ENCODE measurements around the gene EDN3. TPM values are rescaled to one million over a fixed set of nuclear protein-coding genes. Genes with fewer than 3 reads are reported as not detected.

Gene EDN3
- total and polyA plus RNA-seq, 2 donors (not counting 3 experiments of a cell fraction or from before 2014, with no cell fraction given) = not detected

DNA sequence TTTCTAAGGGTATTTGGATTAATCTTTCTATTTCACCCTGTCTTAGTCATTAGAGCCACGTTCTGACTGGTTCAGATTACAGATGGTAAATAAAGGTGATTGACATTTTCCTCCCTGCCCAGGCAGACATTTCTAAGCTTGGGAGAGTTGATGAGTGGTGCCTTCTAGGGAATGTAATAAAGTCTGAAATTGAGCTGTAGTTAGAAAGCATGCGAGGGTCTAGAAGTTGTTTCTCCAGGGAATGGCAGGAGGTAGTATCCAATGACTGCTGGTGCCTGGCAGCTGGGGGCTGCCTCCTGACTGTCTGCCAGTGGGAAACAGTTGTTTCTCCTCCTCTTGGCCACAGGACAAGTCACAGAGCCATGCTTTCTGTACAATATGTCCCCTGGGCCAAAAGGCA, 14.6 kb downstream of the EDN3 start:
- Histone ChIP-seq H3K4me1 (ENCODE audit: control insufficient read depth, extremely low read depth, insufficient read depth, low read length) (no peaks in the 10 kb centered on the region), H3K9ac (replicated peaks; ENCODE audit: extremely low read depth, insufficient read depth, low read length) (no peak overlapping the region), H3K9me3 (replicated peaks; ENCODE audit: control insufficient read depth, insufficient read depth, low read length) (no peaks in the 10 kb centered on the region), H3K27ac (ENCODE audit: insufficient read depth, low read depth, low read length) (no peak overlapping the region), H4K20me1 (replicated peaks; ENCODE audit: control insufficient read depth, extremely low read depth, insufficient read depth, low read length) (no peaks in the 10 kb centered on the region), H3K36me3 (ENCODE audit: control insufficient read depth in 2 of 2, extremely low read depth in 1 of 2, insufficient read depth in 2 of 2, low read length in 2 of 2) (no peaks in the 10 kb centered on the region), H3K4me2 (ENCODE audit: insufficient read depth, low read length) (no peak overlapping the region), H3K9me1 (replicated peaks; ENCODE audit: control insufficient read depth, extremely low read depth, insufficient read depth, low read length) (no peaks in the 10 kb centered on the region), H3K79me2 (ENCODE audit: control insufficient read depth, insufficient read depth, low read length) (no peaks in the 10 kb centered on the region), H3K4me3 (replicated peaks in 1 of 3; ENCODE audit: insufficient read depth in 1 of 3, low read depth in 1 of 3, low read length in 3 of 3) (no peak overlapping the region), H3K27me3 (ENCODE audit: control insufficient read depth in 2 of 2, insufficient read depth in 2 of 2, low read length in 2 of 2) (no peaks in the 10 kb centered on the region), H2AFZ (ENCODE audit: low read depth, low read length) (no peak overlapping the region)
- no peak for TF ChIP-seq EZH2 (IDR thresholded peaks at IDR 0.05; ENCODE audit: borderline replicate concordance, low read depth, low read length, severe bottlenecking)
- no peak for TF ChIP-seq MYC (IDR thresholded peaks at IDR 0.05; ENCODE audit: low read depth, low read length)
- TF ChIP-seq, protein P1, sequence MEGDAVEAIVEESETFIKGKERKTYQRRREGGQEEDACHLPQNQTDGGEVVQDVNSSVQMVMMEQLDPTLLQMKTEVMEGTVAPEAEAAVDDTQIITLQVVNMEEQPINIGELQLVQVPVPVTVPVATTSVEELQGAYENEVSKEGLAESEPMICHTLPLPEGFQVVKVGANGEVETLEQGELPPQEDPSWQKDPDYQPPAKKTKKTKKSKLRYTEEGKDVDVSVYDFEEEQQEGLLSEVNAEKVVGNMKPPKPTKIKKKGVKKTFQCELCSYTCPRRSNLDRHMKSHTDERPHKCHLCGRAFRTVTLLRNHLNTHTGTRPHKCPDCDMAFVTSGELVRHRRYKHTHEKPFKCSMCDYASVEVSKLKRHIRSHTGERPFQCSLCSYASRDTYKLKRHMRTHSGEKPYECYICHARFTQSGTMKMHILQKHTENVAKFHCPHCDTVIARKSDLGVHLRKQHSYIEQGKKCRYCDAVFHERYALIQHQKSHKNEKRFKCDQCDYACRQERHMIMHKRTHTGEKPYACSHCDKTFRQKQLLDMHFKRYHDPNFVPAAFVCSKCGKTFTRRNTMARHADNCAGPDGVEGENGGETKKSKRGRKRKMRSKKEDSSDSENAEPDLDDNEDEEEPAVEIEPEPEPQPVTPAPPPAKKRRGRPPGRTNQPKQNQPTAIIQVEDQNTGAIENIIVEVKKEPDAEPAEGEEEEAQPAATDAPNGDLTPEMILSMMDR (IDR thresholded peaks at IDR 0.05; ENCODE audit: extremely low read depth in 1 of 2, insufficient read depth in 1 of 2, low read depth in 1 of 2, low read length in 2 of 2) = no peak
- CTCF ChIA-PET = no interaction called here
- dilution Hi-C loops (cut with MboI; ENCODE audit: extremely low pct_ligation_motif_present, low sequenced_read_pairs) = no loop called here
- intact Hi-C loops (cut with micrococcal nuclease) = no loop called here
- no peak for DNase-seq (ENCODE audit: low read depth, low spot score)
- FAIRE-seq = no peak
- POLR2A ChIA-PET = no interaction called here
- no TSS peak for BruUV-seq (replicated peaks)

DNA sequence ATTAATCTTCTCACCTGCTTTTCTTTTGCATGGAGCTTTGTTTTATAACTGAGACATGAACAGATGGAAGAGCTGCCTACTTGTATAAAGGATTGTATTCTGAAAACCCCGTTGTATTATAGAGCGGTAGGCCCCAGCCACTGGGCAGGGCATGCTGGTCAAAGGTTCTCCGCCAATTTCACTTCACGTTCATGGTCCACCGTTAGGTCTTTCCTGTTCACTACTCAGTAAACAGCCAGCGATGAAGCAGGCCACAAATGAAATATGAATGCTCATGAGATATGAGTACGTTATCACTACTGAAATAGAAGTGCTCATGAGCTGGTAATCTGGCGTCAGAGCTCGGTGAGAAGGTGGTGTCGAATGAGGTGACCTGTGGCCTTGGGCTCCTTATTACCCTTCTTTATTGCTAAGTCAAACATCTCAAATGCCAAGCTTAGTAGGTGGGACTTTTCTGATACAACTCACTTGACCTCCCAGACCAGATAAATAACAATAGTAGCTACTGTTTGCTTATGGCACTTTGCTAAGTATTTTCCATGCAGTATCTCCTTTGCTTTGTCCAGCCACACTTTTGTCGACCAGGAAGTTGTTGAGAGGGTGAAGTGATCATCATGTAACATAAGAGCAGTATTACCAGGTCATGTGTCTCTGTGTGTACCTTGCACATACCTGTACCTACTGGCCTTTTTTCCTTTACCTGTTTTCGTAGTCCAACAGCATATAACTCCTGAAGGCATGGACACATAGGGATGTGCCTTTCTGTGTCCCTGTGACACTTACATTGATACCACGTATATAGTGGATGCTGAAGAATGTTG, 16.7 kb downstream of the EDN3 start:
- dilution Hi-C loops (cut with MboI; ENCODE audit: extremely low pct_ligation_motif_present, low sequenced_read_pairs) (no loop called here), intact Hi-C loops (cut with micrococcal nuclease) (no loop called here)
- H3K4me2 ChIP-seq (ENCODE audit: insufficient read depth, low read length) = no peak overlapping the region
- no peaks in the 10 kb centered on the region for H3K36me3 ChIP-seq (ENCODE audit: control insufficient read depth in 2 of 2, extremely low read depth in 1 of 2, insufficient read depth in 2 of 2, low read length in 2 of 2)
- H3K9ac ChIP-seq (replicated peaks; ENCODE audit: extremely low read depth, insufficient read depth, low read length) = no peak overlapping the region
- H3K27me3 ChIP-seq (ENCODE audit: control insufficient read depth in 2 of 2, insufficient read depth in 2 of 2, low read length in 2 of 2) = no peaks in the 10 kb centered on the region
- DNase-seq (ENCODE audit: low read depth, low spot score) (no peak), FAIRE-seq (no peak)
- no peak overlapping the region for H3K4me3 ChIP-seq (replicated peaks in 1 of 3; ENCODE audit: insufficient read depth in 1 of 3, low read depth in 1 of 3, low read length in 3 of 3)
- H4K20me1 ChIP-seq (replicated peaks; ENCODE audit: control insufficient read depth, extremely low read depth, insufficient read depth, low read length) = no peaks in the 10 kb centered on the region
- TF ChIP-seq POLR2A (IDR thresholded peaks at IDR 0.05; ENCODE audit: low read depth, low read length) = no peak
- TF ChIP-seq EZH2 (IDR thresholded peaks at IDR 0.05; ENCODE audit: borderline replicate concordance, low read depth, low read length, severe bottlenecking) = no peak
- TF ChIP-seq, protein P2, sequence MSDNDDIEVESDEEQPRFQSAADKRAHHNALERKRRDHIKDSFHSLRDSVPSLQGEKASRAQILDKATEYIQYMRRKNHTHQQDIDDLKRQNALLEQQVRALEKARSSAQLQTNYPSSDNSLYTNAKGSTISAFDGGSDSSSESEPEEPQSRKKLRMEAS (IDR thresholded peaks at IDR 0.05; ENCODE audit: insufficient read depth, insufficient read length) = no peak
- TF ChIP-seq FOS (IDR thresholded peaks at IDR 0.05; ENCODE audit: borderline replicate concordance, insufficient read depth, low read length) = no peak
- TF ChIP-seq MYC (IDR thresholded peaks at IDR 0.05; ENCODE audit: low read depth, low read length) = no peak
- TF ChIP-seq, protein P1 (IDR thresholded peaks at IDR 0.05; ENCODE audit: extremely low read depth in 1 of 2, insufficient read depth in 1 of 2, low read depth in 1 of 2, low read length in 2 of 2) = no peak
- TF ChIP-seq GATA2 (IDR thresholded peaks at IDR 0.05; ENCODE audit: insufficient read depth, insufficient read length, low read depth, low read length) = no peak
- TF ChIP-seq POLR2AphosphoS5 (IDR thresholded peaks at IDR 0.05; ENCODE audit: insufficient read depth, low read depth, low read length) = no peak
- TF ChIP-seq JUN (IDR thresholded peaks at IDR 0.05; ENCODE audit: borderline replicate concordance, insufficient read depth, insufficient read length, low read depth) = no peak
- H3K9me3 ChIP-seq (replicated peaks; ENCODE audit: control insufficient read depth, insufficient read depth, low read length) = no peaks in the 10 kb centered on the region
- no peaks in the 10 kb centered on the region for H3K9me1 ChIP-seq (replicated peaks; ENCODE audit: control insufficient read depth, extremely low read depth, insufficient read depth, low read length)
- no peak overlapping the region for H2AFZ ChIP-seq (ENCODE audit: low read depth, low read length)
- H3K27ac ChIP-seq (ENCODE audit: insufficient read depth, low read depth, low read length) = no peak overlapping the region
- H3K79me2 ChIP-seq (ENCODE audit: control insufficient read depth, insufficient read depth, low read length) = no peaks in the 10 kb centered on the region
- BruUV-seq (replicated peaks) = no TSS peak
- POLR2A ChIA-PET = no interaction called here
- CTCF ChIA-PET = no interaction called here
- H3K4me1 ChIP-seq (ENCODE audit: control insufficient read depth, extremely low read depth, insufficient read depth, low read length) = no peaks in the 10 kb centered on the region

All from endothelial cell of umbilical vein (primary cell).